A549 (cell line): ENCODE results near the gene ARHGAP27. TPM values are rescaled to one million over a fixed set of nuclear protein-coding genes. Genes with fewer than 3 reads are reported as not detected.
A peak's percentile ranks its signal among the peaks of the same experiment; 100 is the strongest.

ENCODE experiments used
- ATAC-seq, 2 experiments: fragments of 200-7000 bp in 1 of 2; fragments of >200 bp in 1 of 2; cut with Nextera tagmentation in 1 of 2; cut with Tn5 transposase in 1 of 2; 3 replicates each; pipeline versions ENCODE4 v1.8.0 to v1.9.1; 2018 to 2020; ENCODE audit warnings: mild to moderate bottlenecking in 1 of 2, moderate library complexity in 1 of 2
- CTCF ChIA-PET: fragments of 300-600 bp; sonication (Branson Sonifier 250); formaldehyde crosslinking; extraction: SDS; loops from one replicate; lab custom pipeline; 2021; ENCODE audit warnings: antibody characterized with exemption, inconsistent platforms; lab: Yijun Ruan, JAX
- POLR2A ChIA-PET: fragments of 350-600 bp; formaldehyde crosslinking; extraction: SDS; loops from one replicate; lab custom pipeline; 2021; ENCODE audit warnings: antibody characterized with exemption, inconsistent platforms; lab: Yijun Ruan, JAX
- DNase-seq, 2 experiments: peaks; one replicate each; pipeline versions ENCODE4 v3.0.0 to v3.0.0-alpha.2; 2011 to 2016; ENCODE audit warnings: low read depth in 1 of 2, low spot score in 1 of 2
- FAIRE-seq: peaks from 2 replicates; lab custom pipeline; 2011; peaks lifted over from hg19 to GRCh38; lab: Jason Lieb, UNC
- H3K27ac ChIP-seq, 2 experiments: fragments of >200 bp; sonication (Bioruptor Twin); formaldehyde crosslinking; 3 replicates each; pipeline ENCODE4 v1.5.1; 2016 to 2017
- H3K4me1 ChIP-seq: fragments of >200 bp; sonication (Bioruptor Twin); formaldehyde crosslinking; 3 replicates; pipeline ENCODE4 v1.6.1; 2016
- H3K4me2 ChIP-seq: fragments of >200 bp; sonication (Bioruptor Twin); formaldehyde crosslinking; 3 replicates; pipeline ENCODE4 v1.6.1; 2016
- H3K4me3 ChIP-seq: fragments of >200 bp; sonication (Bioruptor Twin); formaldehyde crosslinking; 3 replicates; pipeline ENCODE4 v1.5.1; 2016
- H3K9me3 ChIP-seq: fragments of >200 bp; sonication (Bioruptor Twin); formaldehyde crosslinking; 3 replicates; pipeline ENCODE4 v1.6.1; 2016
- BHLHE40 ChIP-seq: IDR thresholded peaks from 2 replicates; pipeline ENCODE4 v1.6.1; 2012; ENCODE audit warnings: low read depth, low read length, inconsistent platforms
- CHD4 ChIP-seq: fragments of 200-600 bp; sonication (generic); IDR thresholded peaks from 2 replicates; pipeline ENCODE4 v1.6.1; 2016; ENCODE audit warnings: antibody characterized with exemption, mild to moderate bottlenecking, borderline replicate concordance
- E2F6 ChIP-seq: IDR thresholded peaks from 2 replicates; pipeline ENCODE4 v1.6.1; 2012; ENCODE audit warnings: low read depth, borderline replicate concordance
- EHMT2 ChIP-seq: fragments of 200-600 bp; sonication (generic); IDR thresholded peaks from 2 replicates; pipeline ENCODE4 v1.6.1; 2016; ENCODE audit warnings: antibody characterized with exemption, low read depth, mild to moderate bottlenecking, moderate library complexity
- ELK1 ChIP-seq: fragments of 150-350 bp; IDR thresholded peaks from 2 replicates; pipeline ENCODE4 v1.6.1; 2014; ENCODE audit warnings: low read depth, mild to moderate bottlenecking, low read length
- EP300 ChIP-seq, 2 experiments: fragments of >200 bp; sonication (Bioruptor Twin); formaldehyde crosslinking; IDR thresholded peaks; 2 replicates in 1 of 2; 3 replicates in 1 of 2; pipeline ENCODE4 v1.6.1; 2016 to 2017
- GATA3 ChIP-seq: IDR thresholded peaks from 2 replicates; pipeline ENCODE4 v1.6.1; 2012; ENCODE audit warnings: borderline replicate concordance
- HDAC2 ChIP-seq: fragments of 200-600 bp; sonication (generic); IDR thresholded peaks from 2 replicates; pipeline ENCODE4 v1.6.1; 2016
- JUN ChIP-seq, 2 experiments: fragments of >200 bp; sonication (Bioruptor Twin); formaldehyde crosslinking; IDR thresholded peaks; 2 replicates in 1 of 2; 3 replicates in 1 of 2; pipeline ENCODE4 v1.6.1; 2016 to 2017
- KDM5A ChIP-seq: fragments of 200-600 bp; sonication (generic); IDR thresholded peaks from 2 replicates; pipeline ENCODE4 v1.6.1; 2016; ENCODE audit warnings: antibody characterized with exemption, mild to moderate bottlenecking
- MAZ ChIP-seq: fragments of 150-350 bp; IDR thresholded peaks from 2 replicates; pipeline ENCODE4 v1.6.1; 2014; ENCODE audit warnings: antibody characterized with exemption, low read depth, low read length, borderline replicate concordance
- MYC ChIP-seq: IDR thresholded peaks from 2 replicates; pipeline ENCODE4 v1.6.1; 2012; ENCODE audit warnings: mild to moderate bottlenecking, inconsistent platforms, low read length, improper control_type of control experiment, borderline replicate concordance
- NFE2L2 ChIP-seq: fragments of 150-350 bp; conservative IDR thresholded peaks from 2 replicates; pipeline ENCODE4 v1.6.1; 2014; ENCODE audit warnings: low read length
- RAD21 ChIP-seq, 2 experiments: fragments of >200 bp in 1 of 2; sonication (Bioruptor Twin) in 1 of 2; formaldehyde crosslinking in 1 of 2; IDR thresholded peaks in 1 of 2; conservative IDR thresholded peaks in 1 of 2; 2 replicates in 1 of 2; 3 replicates in 1 of 2; pipeline ENCODE4 v1.6.1; 2012 to 2018; ENCODE audit warnings: inconsistent platforms in 1 of 2
- RFX5 ChIP-seq: fragments of 450-650 bp; IDR thresholded peaks from 2 replicates; pipeline ENCODE4 v1.7.1; 2014; ENCODE audit warnings: antibody characterized with exemption, mild to moderate bottlenecking, moderate library complexity
- RNF2 ChIP-seq: fragments of 200-600 bp; sonication (generic); IDR thresholded peaks from 2 replicates; pipeline ENCODE4 v1.6.1; 2016; ENCODE audit warnings: low read depth, mild to moderate bottlenecking, antibody characterized with exemption, moderate library complexity, borderline replicate concordance
- SMC3 ChIP-seq: fragments of >200 bp; sonication (Bioruptor Twin); formaldehyde crosslinking; IDR thresholded peaks from 3 replicates; pipeline ENCODE4 v1.6.1; 2018; ENCODE audit warnings: inconsistent platforms
- USF2 ChIP-seq: fragments of 450-650 bp; IDR thresholded peaks from 2 replicates; pipeline ENCODE4 v1.6.1; 2014; ENCODE audit warnings: antibody characterized with exemption
- ZNF302 ChIP-seq: fragments of 250-450 bp; sonication (Bioruptor Pico); IDR thresholded peaks from 2 replicates; pipeline ENCODE4 v1.9.0; 2021; ENCODE audit warnings: inconsistent platforms, mild to moderate bottlenecking, moderate library complexity
- ZSCAN20 ChIP-seq: fragments of 250-450 bp; sonication (Bioruptor Pico); IDR thresholded peaks from 2 replicates; pipeline ENCODE4 v1.8.0; 2022; ENCODE audit warnings: mild to moderate bottlenecking, moderate library complexity
- WGBS: methylation state at CpG from one replicate; pipeline ENCODE4 v1.1.6; 2017; ENCODE audit errors: missing lambda C conversion rate; 5-methylcytosine and 5-hydroxymethylcytosine counted together
- polyA plus RNA-seq, 4 experiments: library from polyadenylated mRNA; depleted of rRNA in 3 of 4; stranded (reverse); fragments of >200 nt; fragmentation: RNase III in 1 of 4; extraction: RNeasy Plus Mini Kit Qiagen cat#74134 plus additional on column Dnase treatment in 1 of 4; gene quantifications; 2 replicates in 3 of 4; 3 replicates in 1 of 4; pipeline ENCODE4 v1.2.3, GENCODE V29; 2011 to 2017
- TF ChIP-seq, protein P1 (sequence below): IDR thresholded peaks from 2 replicates; pipeline ENCODE4 v1.6.1; 2012
- TF ChIP-seq, protein P2 (sequence below): IDR thresholded peaks from 2 replicates; pipeline ENCODE4 v1.6.1; 2012
- TF ChIP-seq, protein P3 (sequence below): fragments of >200 bp; sonication (Bioruptor Twin); formaldehyde crosslinking; IDR thresholded peaks from 3 replicates; pipeline ENCODE4 v1.5.1; 2016
- TF ChIP-seq, protein P4 (sequence below): fragments of >200 bp; sonication (Bioruptor Twin); formaldehyde crosslinking; IDR thresholded peaks from 2 replicates; pipeline ENCODE4 v1.6.1; 2016
- TF ChIP-seq, protein P5 (sequence below): fragments of 250-450 bp; sonication (Bioruptor Pico); IDR thresholded peaks from 2 replicates; pipeline ENCODE4 v1.5.0; 2020; ENCODE audit warnings: low read depth, mild to moderate bottlenecking, moderate library complexity

ARHGAP27 gene
- polyA plus RNA-seq, 2 of the 4 experiments (the other 2 are of a cell fraction), result 10.0 to 16.4 TPM

- ATAC-seq (peak; percentile 93 to 97), DNase-seq (peak; percentile 91 to 94)
- TF ChIP-seq JUN (IDR thresholded peaks at IDR 0.05) (0 out of 5 replicates have a peak, but pooled peaks of 1 of the 2 experiments have one; percentile 25), BHLHE40 (no peak), GATA3 (no peak), E2F6 (peak; percentile 98), HDAC2 (no peak), EHMT2 (no peak), ZNF302 (CRISPR knock-in tag) (no peak), EP300 (IDR thresholded peaks at IDR 0.05) (no peak), ZSCAN20 (CRISPR knock-in tag) (no peak), SMC3 (peak; percentile 100), USF2 (no peak), RAD21 (conservative IDR thresholded peaks at IDR 0.05 in 1 of 2, IDR thresholded peaks at IDR 0.05 in 1 of 2) (peak; percentile 100), CHD4 (no peak), ELK1 (no peak), KDM5A (no peak), NFE2L2 (no peak; the same call in 1 of the 2 replicates), MYC (no peak), RNF2 (no peak), MAZ (0 out of 2 replicates have a peak, but pooled peaks have one; percentile 61), RFX5 (no peak)
- TF ChIP-seq, protein P1, sequence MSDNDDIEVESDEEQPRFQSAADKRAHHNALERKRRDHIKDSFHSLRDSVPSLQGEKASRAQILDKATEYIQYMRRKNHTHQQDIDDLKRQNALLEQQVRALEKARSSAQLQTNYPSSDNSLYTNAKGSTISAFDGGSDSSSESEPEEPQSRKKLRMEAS, result peak; percentile 92
- TF ChIP-seq, protein P2, sequence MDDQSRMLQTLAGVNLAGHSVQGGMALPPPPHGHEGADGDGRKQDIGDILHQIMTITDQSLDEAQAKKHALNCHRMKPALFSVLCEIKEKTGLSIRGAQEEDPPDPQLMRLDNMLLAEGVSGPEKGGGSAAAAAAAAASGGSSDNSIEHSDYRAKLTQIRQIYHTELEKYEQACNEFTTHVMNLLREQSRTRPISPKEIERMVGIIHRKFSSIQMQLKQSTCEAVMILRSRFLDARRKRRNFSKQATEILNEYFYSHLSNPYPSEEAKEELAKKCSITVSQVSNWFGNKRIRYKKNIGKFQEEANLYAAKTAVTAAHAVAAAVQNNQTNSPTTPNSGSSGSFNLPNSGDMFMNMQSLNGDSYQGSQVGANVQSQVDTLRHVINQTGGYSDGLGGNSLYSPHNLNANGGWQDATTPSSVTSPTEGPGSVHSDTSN, result no peak
- TF ChIP-seq, protein P3, sequence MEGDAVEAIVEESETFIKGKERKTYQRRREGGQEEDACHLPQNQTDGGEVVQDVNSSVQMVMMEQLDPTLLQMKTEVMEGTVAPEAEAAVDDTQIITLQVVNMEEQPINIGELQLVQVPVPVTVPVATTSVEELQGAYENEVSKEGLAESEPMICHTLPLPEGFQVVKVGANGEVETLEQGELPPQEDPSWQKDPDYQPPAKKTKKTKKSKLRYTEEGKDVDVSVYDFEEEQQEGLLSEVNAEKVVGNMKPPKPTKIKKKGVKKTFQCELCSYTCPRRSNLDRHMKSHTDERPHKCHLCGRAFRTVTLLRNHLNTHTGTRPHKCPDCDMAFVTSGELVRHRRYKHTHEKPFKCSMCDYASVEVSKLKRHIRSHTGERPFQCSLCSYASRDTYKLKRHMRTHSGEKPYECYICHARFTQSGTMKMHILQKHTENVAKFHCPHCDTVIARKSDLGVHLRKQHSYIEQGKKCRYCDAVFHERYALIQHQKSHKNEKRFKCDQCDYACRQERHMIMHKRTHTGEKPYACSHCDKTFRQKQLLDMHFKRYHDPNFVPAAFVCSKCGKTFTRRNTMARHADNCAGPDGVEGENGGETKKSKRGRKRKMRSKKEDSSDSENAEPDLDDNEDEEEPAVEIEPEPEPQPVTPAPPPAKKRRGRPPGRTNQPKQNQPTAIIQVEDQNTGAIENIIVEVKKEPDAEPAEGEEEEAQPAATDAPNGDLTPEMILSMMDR, result peak; percentile 99
- TF ChIP-seq, protein P4, sequence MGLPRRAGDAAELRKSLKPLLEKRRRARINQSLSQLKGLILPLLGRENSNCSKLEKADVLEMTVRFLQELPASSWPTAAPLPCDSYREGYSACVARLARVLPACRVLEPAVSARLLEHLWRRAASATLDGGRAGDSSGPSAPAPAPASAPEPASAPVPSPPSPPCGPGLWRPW, result no peak
- TF ChIP-seq, protein P5, sequence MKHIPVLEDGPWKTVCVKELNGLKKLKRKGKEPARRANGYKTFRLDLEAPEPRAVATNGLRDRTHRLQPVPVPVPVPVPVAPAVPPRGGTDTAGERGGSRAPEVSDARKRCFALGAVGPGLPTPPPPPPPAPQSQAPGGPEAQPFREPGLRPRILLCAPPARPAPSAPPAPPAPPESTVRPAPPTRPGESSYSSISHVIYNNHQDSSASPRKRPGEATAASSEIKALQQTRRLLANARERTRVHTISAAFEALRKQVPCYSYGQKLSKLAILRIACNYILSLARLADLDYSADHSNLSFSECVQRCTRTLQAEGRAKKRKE (CRISPR knock-in tag), result no peak
- TF ChIP-seq, all 56 proteins: peak for 7
- WGBS, result 8% methylated on average over 13 of the region's 13 CpGs
- H3K27ac ChIP-seq, result peak overlapping the region; percentile 79 to 97
- peak overlapping the region; percentile 47 for H3K4me2 ChIP-seq
- ChIA-PET CTCF (interaction anchor here (0.6 to 25.8 kb wide), 39 partner anchors 11 to 467 kb away, joined by 3 to 1120 read pairs (median 8); partner anchors contain the start of genes ACBD4, FMNL1, MAP3K14 and SPATA32), POLR2A (interaction anchor here (0.7 to 1.6 kb wide), 8 partner anchors 14 to 237 kb away, joined by 3 to 8 read pairs (median 6); partner anchors contain the start of genes FMNL1, HEXIM1 and MAP3K14)
- no peaks in the 10 kb centered on the region for H3K9me3 ChIP-seq
- no peak overlapping the region for H3K4me3 ChIP-seq
- H3K4me1 ChIP-seq, result peaks cover 50% of the 10 kb centered on the region
- FAIRE-seq, result peak; percentile 96
Observed at GRCh38 chr17:45385331-45385997, 47.2 kb downstream of the ARHGAP27 start.
